ENCODE data around the gene RPTN. TPM values are rescaled to one million over a fixed set of nuclear protein-coding genes. Genes with fewer than 3 reads are reported as not detected.

Gene RPTN
- total RNA-seq, 1 experiment from 2014 or later, result not detected

DNA sequence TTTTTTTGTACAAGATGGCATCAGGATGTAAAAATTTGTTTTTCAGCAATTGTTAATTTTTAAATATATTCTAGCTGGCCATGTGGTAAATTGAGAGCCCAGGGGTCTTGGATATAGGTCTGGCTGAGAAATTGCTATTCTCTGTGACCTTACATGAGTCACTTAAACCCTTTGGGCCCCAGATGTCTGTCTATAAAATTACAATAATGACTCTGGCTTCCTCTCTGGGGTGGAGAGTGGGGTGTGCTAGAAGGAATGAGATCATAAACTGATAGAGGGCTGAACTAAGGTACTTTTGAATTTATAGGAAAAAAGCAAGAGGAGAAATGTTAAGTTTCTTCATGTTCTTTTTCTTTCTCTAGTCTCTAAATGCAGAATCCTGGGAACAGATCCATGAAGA, 31.4 kb downstream of the RPTN start:
- ChIA-PET POLR2A (no interaction called here), CTCF (no interaction called here)
- Histone ChIP-seq H3K4me3 (ENCODE audit: low read depth in 2 of 2, low read length in 2 of 2) (no peak overlapping the region), H3K27ac (ENCODE audit: low read length) (no peak overlapping the region), H3K4me1 (ENCODE audit: control insufficient read depth, insufficient read depth, low read length) (no peaks in the 10 kb centered on the region), H3K27me3 (ENCODE audit: control insufficient read depth, insufficient read depth, low read length) (peaks cover 17% of the 10 kb centered on the region), H3K9me3 (ENCODE audit: control insufficient read depth, insufficient read depth, low read depth, low read length) (no peaks in the 10 kb centered on the region), H3K36me3 (ENCODE audit: control insufficient read depth, insufficient read depth, low read length) (no peaks in the 10 kb centered on the region)
- intact Hi-C loops (cut with micrococcal nuclease; ENCODE audit: unreplicated experiment) (no loop called here), in situ Hi-C loops (cut with HindIII; ENCODE audit: low pct_unique_long_range_greater_than_20kb, low sequenced_read_pairs) (no loop called here)
- BruUV-seq (replicated peaks), result no TSS peak
- ATAC-seq (no peak), DNase-seq (ENCODE audit: low read depth, low spot score) (no peak)
- TF ChIP-seq, protein P1, sequence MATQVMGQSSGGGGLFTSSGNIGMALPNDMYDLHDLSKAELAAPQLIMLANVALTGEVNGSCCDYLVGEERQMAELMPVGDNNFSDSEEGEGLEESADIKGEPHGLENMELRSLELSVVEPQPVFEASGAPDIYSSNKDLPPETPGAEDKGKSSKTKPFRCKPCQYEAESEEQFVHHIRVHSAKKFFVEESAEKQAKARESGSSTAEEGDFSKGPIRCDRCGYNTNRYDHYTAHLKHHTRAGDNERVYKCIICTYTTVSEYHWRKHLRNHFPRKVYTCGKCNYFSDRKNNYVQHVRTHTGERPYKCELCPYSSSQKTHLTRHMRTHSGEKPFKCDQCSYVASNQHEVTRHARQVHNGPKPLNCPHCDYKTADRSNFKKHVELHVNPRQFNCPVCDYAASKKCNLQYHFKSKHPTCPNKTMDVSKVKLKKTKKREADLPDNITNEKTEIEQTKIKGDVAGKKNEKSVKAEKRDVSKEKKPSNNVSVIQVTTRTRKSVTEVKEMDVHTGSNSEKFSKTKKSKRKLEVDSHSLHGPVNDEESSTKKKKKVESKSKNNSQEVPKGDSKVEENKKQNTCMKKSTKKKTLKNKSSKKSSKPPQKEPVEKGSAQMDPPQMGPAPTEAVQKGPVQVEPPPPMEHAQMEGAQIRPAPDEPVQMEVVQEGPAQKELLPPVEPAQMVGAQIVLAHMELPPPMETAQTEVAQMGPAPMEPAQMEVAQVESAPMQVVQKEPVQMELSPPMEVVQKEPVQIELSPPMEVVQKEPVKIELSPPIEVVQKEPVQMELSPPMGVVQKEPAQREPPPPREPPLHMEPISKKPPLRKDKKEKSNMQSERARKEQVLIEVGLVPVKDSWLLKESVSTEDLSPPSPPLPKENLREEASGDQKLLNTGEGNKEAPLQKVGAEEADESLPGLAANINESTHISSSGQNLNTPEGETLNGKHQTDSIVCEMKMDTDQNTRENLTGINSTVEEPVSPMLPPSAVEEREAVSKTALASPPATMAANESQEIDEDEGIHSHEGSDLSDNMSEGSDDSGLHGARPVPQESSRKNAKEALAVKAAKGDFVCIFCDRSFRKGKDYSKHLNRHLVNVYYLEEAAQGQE (IDR thresholded peaks at IDR 0.05; ENCODE audit: insufficient read depth in 1 of 2, low read depth in 2 of 2, low read length in 1 of 2), result no peak
- no peak for TF ChIP-seq CTCF (IDR thresholded peaks at IDR 0.05)
- no peak for TF ChIP-seq POLR2AphosphoS5 (IDR thresholded peaks at IDR 0.05; ENCODE audit: low read depth, low read length)
- no peak for TF ChIP-seq TCF7L2 (IDR thresholded peaks at IDR 0.05; ENCODE audit: low read depth, low read length)
- TF ChIP-seq SIN3A (IDR thresholded peaks at IDR 0.05; ENCODE audit: borderline replicate concordance, insufficient read depth, low read depth, low read length), result no peak

GRCh38 chr1:152125834-152126443, 33.1 kb downstream of the RPTN start:
- BruUV-seq (replicated peaks), result no TSS peak
- CTCF ChIA-PET, result no interaction called here
- no peak overlapping the region for H3K4me3 ChIP-seq (ENCODE audit: low read depth in 2 of 2, low read length in 2 of 2)
- no peaks in the 10 kb centered on the region for H3K36me3 ChIP-seq (ENCODE audit: control insufficient read depth, insufficient read depth, low read length)
- DNase-seq (ENCODE audit: low read depth, low spot score) (no peak), ATAC-seq (no peak)
- no peaks in the 10 kb centered on the region for H3K9me3 ChIP-seq (ENCODE audit: control insufficient read depth, insufficient read depth, low read depth, low read length)
- H3K27ac ChIP-seq (ENCODE audit: low read length), result no peak overlapping the region
- H3K4me1 ChIP-seq (ENCODE audit: control insufficient read depth, insufficient read depth, low read length), result no peaks in the 10 kb centered on the region
- in situ Hi-C loops (cut with HindIII; ENCODE audit: low pct_unique_long_range_greater_than_20kb, low sequenced_read_pairs), result no loop called here
- POLR2A ChIA-PET, result no interaction called here
- TF ChIP-seq POLR2AphosphoS5 (IDR thresholded peaks at IDR 0.05; ENCODE audit: low read depth, low read length) (no peak), CTCF (IDR thresholded peaks at IDR 0.05) (no peak)
- TF ChIP-seq, protein P1 (IDR thresholded peaks at IDR 0.05; ENCODE audit: insufficient read depth in 1 of 2, low read depth in 2 of 2, low read length in 1 of 2), result no peak
- peaks cover 26% of the 10 kb centered on the region for H3K27me3 ChIP-seq (ENCODE audit: control insufficient read depth, insufficient read depth, low read length)
- intact Hi-C loops (cut with micrococcal nuclease; ENCODE audit: unreplicated experiment), result no loop called here
